K562 (cell line): Measurements from ENCODE around the gene CALU. TPM values are rescaled to one million over a fixed set of nuclear protein-coding genes. Genes with fewer than 3 reads are reported as not detected.
A peak's percentile ranks its signal among the peaks of the same experiment; 100 is the strongest.

Experiments used
- ATF7 ChIP-seq: fragments of 450-650 bp; IDR thresholded peaks from 2 replicates; pipeline ENCODE4 v1.7.1; 2014; ENCODE audit warnings: mild to moderate bottlenecking, moderate library complexity
- ELF2 ChIP-seq: fragments of 250-450 bp; sonication (Bioruptor Pico); IDR thresholded peaks from 2 replicates; pipeline ENCODE4 v1.5.0; 2021; ENCODE audit warnings: mild to moderate bottlenecking
- GABPB1 ChIP-seq: sonication (generic); formaldehyde crosslinking; IDR thresholded peaks from 2 replicates; pipeline ENCODE4 v1.8.0; 2022; ENCODE audit warnings: mild to moderate bottlenecking, missing genetic modification reagents
- GMEB1 ChIP-seq: fragments of 250-450 bp; sonication (Bioruptor Pico); IDR thresholded peaks from 2 replicates; pipeline ENCODE4 v1.4.0; 2020; ENCODE audit warnings: mild to moderate bottlenecking
- HDAC6 ChIP-seq: IDR thresholded peaks from 2 replicates; pipeline ENCODE4 v1.6.1; 2012; ENCODE audit warnings: low read depth, mild to moderate bottlenecking, control low read depth, inconsistent platforms, low read length, moderate library complexity
- MED1 ChIP-seq: sonication (generic); formaldehyde crosslinking; IDR thresholded peaks from 2 replicates; pipeline ENCODE4 v1.8.1; 2023; ENCODE audit warnings: missing genetic modification reagents, borderline replicate concordance
- MXI1 ChIP-seq: IDR thresholded peaks from 2 replicates; pipeline ENCODE4 v1.6.1; 2011; ENCODE audit warnings: low read depth, mild to moderate bottlenecking, improper control_type of control experiment, low read length
- NFE2L1 ChIP-seq: fragments of 450-650 bp; IDR thresholded peaks from 2 replicates; pipeline ENCODE4 v1.6.1; 2016; ENCODE audit warnings: missing genetic modification characterization, low read depth, mild to moderate bottlenecking, missing compliant biosample characterization, moderate library complexity, borderline replicate concordance
- NRF1 ChIP-seq, 2 experiments: fragments of 450-650 bp; IDR thresholded peaks in 1 of 2; conservative IDR thresholded peaks in 1 of 2; 2 replicates each; pipeline ENCODE4 v1.6.1; 2014; ENCODE audit warnings: mild to moderate bottlenecking in 2 of 2
- REST ChIP-seq, 2 experiments: fragments of 450-650 bp; formaldehyde crosslinking in 1 of 2; IDR thresholded peaks; 2 replicates each; pipeline versions ENCODE4 v1.4.0 to v1.6.1; 2014 to 2020; ENCODE audit warnings: mild to moderate bottlenecking in 2 of 2, borderline replicate concordance in 1 of 2, low read depth in 1 of 2
- TCF3 ChIP-seq: sonication (generic); formaldehyde crosslinking; IDR thresholded peaks from 2 replicates; pipeline ENCODE4 v1.4.0; 2020; ENCODE audit warnings: mild to moderate bottlenecking, missing genetic modification reagents
- ZC3H8 ChIP-seq: fragments of 450-650 bp; IDR thresholded peaks from 2 replicates; pipeline ENCODE4 v1.6.1; 2017
- ZFP36 ChIP-seq: fragments of 150-350 bp; IDR thresholded peaks from 2 replicates; pipeline ENCODE4 v1.6.1; 2018; ENCODE audit warnings: low read length, low read depth; ENCODE audit not compliant: partially characterized antibody
- ZKSCAN3 ChIP-seq: fragments of 250-450 bp; sonication (Bioruptor Pico); IDR thresholded peaks from 2 replicates; pipeline ENCODE4 v1.4.0; 2020
- ZNF449 ChIP-seq: fragments of 250-450 bp; sonication (Bioruptor Pico); IDR thresholded peaks from 2 replicates; pipeline ENCODE4 v1.8.0; 2022; ENCODE audit warnings: moderate library complexity, mild to moderate bottlenecking, inconsistent platforms
- ZNF77 ChIP-seq: fragments of 250-450 bp; sonication (Bioruptor Pico); IDR thresholded peaks from 2 replicates; pipeline ENCODE4 v1.5.0; 2020
- ZSCAN29 ChIP-seq: fragments of 450-650 bp; IDR thresholded peaks from 2 replicates; pipeline ENCODE4 v1.6.1; 2017
- polyA plus RNA-seq, 8 experiments: library from polyadenylated mRNA; depleted of rRNA in 4 of 8; stranded (reverse) in 5 of 8; unstranded in 3 of 8; fragments of >200 nt; fragmentation: Nextera tagmentation in 2 of 8; fragmentation: Illumina TruSeq in 1 of 8; extraction: Ambion mirVana in 2 of 8; extraction: Trizol in 1 of 8; gene quantifications; 2 replicates each; pipeline versions ENCODE4 v1.2.1 to v1.2.3, GENCODE V29; 2011 to 2014; ENCODE audit warnings: inconsistent platforms in 1 of 8, missing spikeins in 1 of 8
- total RNA-seq, 7 experiments: library from RNA; depleted of rRNA in 6 of 7; stranded (reverse); fragments of >200 nt in 6 of 7; fragmentation: Illumina TruSeq in 2 of 7; extraction: Trizol in 2 of 7; gene quantifications; 2 replicates each; pipeline versions ENCODE4 v1.2.1 to v1.2.3, GENCODE V29; 2011 to 2021; ENCODE audit warnings: low replicate concordance in 1 of 7

CALU gene
- total and polyA plus RNA-seq, 9 of the 15 experiments (the other 6 are each of a cell fraction or from before 2014, with no cell fraction given), result 166 to 286 (median 215) TPM

- TF ChIP-seq REST (IDR thresholded peaks at IDR 0.05; ENCODE audit: borderline replicate concordance) (no peak), REST (CRISPR knock-in tag; IDR thresholded peaks at IDR 0.05; ENCODE audit: low read depth) (no peak), ZC3H8 (0 out of 2 replicates have a peak, but pooled peaks have one; percentile 27), ZFP36 (no peak), ZSCAN29 (no peak; the same call in 1 of the 2 replicates), TCF3 (CRISPR knock-in tag) (no peak; the same call in 1 of the 2 replicates), ZNF77 (CRISPR knock-in tag) (no peak), ELF2 (no peak), MXI1 (no peak), NRF1 (conservative IDR thresholded peaks at IDR 0.05 in 1 of 2, IDR thresholded peaks at IDR 0.05 in 1 of 2) (no peak), ATF7 (no peak), NFE2L1 (tag) (no peak), GMEB1 (CRISPR knock-in tag) (no peak), ZKSCAN3 (no peak), ZNF449 (no peak), MED1 (CRISPR knock-in tag) (no peak), GABPB1 (CRISPR knock-in tag) (no peak), HDAC6 (no peak)
Measured at GRCh38 chr7:128738570-128739047, 550 bp upstream of the CALU start (continued).
